ENCODE results near the gene ZNF827.
"Not testable (repeated sequence)": the region's sequence is repeated elsewhere in the genome, so short reads cannot be mapped to it uniquely, and the experiment has no call there.

Gene ZNF827

GRCh38 chr4:145863191-145863590 lies 75.4 kb downstream of the ZNF827 start:
- no peak for DNase-seq (ENCODE audit: low spot score)

GRCh38 chr4:145861336-145862318 lies 77.0 kb downstream of the ZNF827 start:
- no peak for DNase-seq (ENCODE audit: low spot score)

- DNase-seq (ENCODE audit: low spot score), result no peak
Observed at GRCh38 chr4:145860897-145861296, 77.7 kb downstream of the ZNF827 start.

- DNase-seq (ENCODE audit: low spot score), result no peak
Observed at GRCh38 chr4:145860446-145860845, 78.2 kb downstream of the ZNF827 start.

DNA sequence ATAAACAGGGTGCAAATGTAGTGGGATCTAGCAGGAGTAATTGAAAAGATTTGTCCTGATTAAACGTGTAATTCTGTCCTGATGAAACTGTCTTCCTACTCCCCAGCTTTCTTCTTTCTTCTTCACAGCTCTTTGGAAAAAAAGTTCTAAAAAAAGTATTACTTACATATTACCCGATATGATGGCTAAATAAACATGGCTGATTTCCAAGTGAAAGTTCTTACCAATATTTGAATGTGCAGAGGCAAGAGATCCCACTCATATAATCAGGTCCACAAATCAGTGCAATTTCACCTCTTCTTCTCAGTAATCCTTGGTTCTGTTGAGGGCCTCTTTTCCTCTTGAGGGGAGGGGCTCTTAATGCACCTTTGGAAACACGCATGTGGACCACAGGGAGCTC lies 78.7 kb downstream of the ZNF827 start:
- DNase-seq (ENCODE audit: low spot score), result no peak

DNA sequence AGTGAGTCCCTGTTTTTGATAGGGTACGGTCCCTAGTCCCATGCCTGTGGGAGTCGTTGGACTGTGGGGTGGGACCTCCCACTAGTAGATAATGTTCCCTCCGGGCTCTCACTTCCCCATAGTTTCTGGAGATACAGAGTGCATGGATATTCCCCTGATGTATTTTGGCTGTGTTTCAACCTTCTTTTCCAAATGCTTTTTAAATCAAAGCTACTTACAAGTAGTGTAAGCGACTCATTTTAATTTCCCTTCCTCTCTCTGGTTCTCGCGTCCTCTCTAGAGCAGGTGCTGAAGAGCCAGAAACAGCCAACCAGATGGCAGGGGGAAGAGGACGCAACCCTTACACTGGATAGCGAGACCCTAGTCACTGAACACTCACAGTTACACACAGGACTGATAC lies 79.2 kb downstream of the ZNF827 start:
- no peak for DNase-seq (ENCODE audit: low spot score)

GRCh38 chr4:145852256-145852839 lies 86.3 kb downstream of the ZNF827 start:
- no peak for DNase-seq (ENCODE audit: low spot score)

- no peak for DNase-seq (ENCODE audit: low spot score)
Observed at GRCh38 chr4:145851511-145852201, 87.0 kb downstream of the ZNF827 start.

- DNase-seq (ENCODE audit: low spot score), result no peak
Observed at GRCh38 chr4:145847764-145848163, 90.9 kb downstream of the ZNF827 start.

GRCh38 chr4:145845118-145845517 lies 93.5 kb downstream of the ZNF827 start:
- no peak for DNase-seq (ENCODE audit: low spot score)

DNA sequence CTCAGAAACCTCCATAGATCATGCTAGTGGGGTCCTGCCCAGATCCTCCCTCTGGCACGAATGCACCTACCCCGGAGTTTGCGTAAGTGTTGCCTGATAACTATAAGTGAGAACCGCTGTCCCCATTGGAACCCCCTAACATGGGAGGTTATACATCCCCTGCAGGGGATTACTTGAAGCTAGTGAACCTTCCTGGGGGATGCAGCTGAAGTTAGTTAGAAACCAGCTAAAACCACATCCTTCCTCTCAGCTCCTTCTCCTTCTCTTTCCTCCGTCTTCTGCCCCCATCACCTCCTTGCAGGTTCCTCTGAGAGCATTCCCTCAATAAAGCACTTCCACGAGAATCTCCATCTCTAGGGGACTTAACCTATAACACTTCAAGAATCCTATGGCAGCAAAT lies 95.0 kb downstream of the ZNF827 start:
- DNase-seq (ENCODE audit: low spot score), result no peak

DNA sequence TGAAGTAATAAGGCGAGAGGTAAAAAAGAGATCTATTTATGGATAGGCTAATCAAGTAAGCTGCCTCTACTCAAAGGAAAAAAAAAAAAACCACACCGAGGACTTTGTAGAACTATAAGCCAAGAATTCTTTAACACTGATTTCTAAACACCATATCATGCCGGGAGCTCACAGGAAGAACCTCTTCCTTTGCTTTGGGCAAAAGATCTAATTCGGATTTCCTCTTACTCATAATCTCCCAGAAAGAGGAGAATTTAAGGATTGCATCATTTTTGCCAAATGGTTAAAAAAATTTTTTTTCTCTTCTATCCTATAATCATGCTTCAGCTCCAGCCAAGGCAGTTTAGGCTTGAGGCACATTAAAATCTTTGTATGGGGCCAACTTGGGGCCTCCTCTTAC lies 95.5 kb downstream of the ZNF827 start:
- DNase-seq (ENCODE audit: low spot score), result no peak

DNA sequence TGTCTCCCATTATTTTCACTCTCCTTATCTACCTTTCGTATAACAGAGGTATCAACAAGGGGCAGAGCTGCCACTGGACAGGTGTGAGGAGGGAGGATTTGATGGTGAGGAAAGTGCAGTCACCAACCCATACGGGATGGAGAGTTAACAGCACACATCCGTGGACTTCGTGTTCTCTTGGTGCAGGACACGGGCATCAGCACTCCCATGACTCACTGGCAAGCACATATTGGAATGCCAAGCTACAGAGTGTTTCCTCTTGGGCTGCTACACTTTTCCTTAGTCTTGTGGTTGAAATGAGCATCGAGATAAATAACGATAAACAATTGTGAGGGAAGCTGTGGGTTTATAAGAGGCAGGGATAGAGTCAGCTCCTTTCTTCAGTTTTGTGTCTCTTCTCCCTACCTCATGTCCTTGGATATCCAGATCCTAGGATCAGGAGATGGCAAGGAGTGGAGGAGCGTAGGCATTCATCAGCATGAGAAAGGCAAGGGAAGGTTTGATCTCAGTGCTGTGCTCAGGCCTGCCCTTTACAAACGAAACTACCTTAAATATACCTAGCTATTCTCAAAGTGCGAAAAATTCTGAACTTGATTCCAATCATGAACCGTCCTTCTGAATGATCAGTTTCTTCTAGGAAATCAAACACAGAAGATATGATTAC lies 96.3 kb downstream of the ZNF827 start:
- DNase-seq (ENCODE audit: low spot score), result no peak

- no peak for DNase-seq (ENCODE audit: low spot score)
Observed at GRCh38 chr4:145840801-145841200, 97.8 kb downstream of the ZNF827 start.

DNA sequence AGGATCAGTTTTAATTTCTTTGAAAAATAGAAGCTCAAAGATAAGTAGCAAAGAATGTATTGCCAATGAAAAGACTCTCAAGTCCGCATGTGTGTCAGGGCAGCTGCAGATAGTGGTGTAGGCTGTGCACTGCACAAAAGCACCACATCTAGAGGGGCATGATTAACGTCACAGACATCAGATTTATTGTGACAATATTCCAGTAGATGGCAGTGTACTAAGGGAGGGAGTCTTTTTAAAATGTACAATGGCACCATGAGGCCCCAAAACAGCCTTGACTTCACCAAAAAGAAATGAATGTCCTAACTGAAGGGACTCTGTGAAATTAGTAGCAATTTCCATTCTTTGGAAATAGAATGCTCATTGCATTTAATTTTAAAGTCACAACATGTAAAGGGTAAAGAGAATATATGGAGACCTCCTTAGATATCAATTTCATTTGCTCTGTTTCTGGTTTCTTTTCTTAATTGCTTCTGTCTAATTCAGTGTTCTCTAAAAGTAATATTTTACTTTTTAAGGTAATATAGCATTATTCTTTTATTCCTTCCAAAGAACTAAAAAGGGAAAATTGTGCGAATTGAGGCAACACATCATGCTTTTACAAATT lies 98.4 kb downstream of the ZNF827 start:
- no peak for DNase-seq (ENCODE audit: low spot score)

- DNase-seq (ENCODE audit: low spot score), result no peak
Observed at GRCh38 chr4:145839151-145839550, 99.5 kb downstream of the ZNF827 start.

DNA sequence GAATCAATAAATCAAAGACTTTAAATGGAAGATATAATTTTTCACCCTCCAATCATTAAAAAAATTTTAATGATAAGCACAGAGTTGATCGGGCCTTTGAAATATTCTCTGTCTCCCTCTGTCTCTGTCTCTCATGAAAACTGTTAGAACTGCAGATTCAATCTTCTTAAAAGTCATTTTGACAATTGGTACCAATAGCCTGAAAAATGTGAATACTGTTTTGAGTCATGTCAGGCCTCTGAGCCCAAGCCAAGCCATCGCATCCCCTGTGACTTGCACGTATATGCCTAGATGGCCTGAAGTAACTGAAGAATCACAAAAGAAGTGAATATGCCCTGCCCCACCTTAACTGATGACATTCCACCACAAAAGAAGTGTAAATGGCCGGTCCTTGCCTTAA lies 106.2 kb downstream of the ZNF827 start:
- not testable (repeated sequence) for DNase-seq (ENCODE audit: low spot score)

GRCh38 chr4:145830699-145831098 lies 107.9 kb downstream of the ZNF827 start:
- no peak for DNase-seq (ENCODE audit: low spot score)

DNA sequence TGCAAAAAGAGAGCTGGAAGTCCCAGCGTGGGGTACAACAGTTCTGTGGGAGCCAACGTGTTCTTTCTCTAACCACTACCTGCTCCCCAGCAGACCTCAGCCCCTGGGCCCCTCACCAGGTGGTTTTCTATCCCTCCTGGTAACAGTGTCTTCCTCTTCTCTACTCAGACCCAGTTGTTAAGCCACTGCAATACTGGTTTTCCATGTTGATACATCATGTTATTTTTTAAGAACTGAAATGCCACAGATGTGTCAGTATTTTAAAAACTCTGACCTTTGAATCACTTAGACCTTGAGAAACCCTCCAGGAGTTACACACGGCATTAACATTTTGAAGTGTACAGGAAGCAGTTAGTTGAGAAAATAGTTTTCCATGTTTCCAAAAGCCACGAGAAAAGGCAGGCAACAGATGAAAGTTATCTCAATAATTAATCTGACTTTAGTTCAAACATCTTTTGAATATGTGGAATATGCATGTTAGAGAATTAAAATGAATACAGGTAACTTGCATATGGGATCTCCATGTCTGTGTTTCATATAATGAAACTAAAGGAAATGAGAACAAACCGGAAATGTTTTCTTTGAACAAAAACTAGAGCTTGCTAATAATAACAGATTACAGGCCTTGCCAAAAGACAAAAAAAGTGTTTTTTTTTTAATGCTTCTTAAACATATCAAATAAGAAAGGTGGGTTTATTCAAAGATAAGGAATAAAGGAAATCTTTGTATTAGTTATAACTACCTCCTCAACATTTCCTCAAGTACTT lies 108.8 kb downstream of the ZNF827 start:
- DNase-seq (ENCODE audit: low spot score), result no peak

GRCh38 chr4:145828802-145829485 lies 109.7 kb downstream of the ZNF827 start:
- no peak for DNase-seq (ENCODE audit: low spot score)

- no peak for DNase-seq (ENCODE audit: low spot score)
Observed at GRCh38 chr4:145827885-145828284, 110.7 kb downstream of the ZNF827 start.

Data from hematopoietic multipotent progenitor cell treated with erythropoietin and hydrocortisone succinate and interleukin-3 and kit ligand, for 15 days (in vitro differentiated cells).